SK-N-SH (cell line): ENCODE measurements around the gene KCTD14. TPM values are rescaled to one million over a fixed set of nuclear protein-coding genes. Genes with fewer than 3 reads are reported as not detected.

ENCODE experiments used
- CTCF ChIA-PET: fragments of 300-600, 350-600 bp; formaldehyde crosslinking; extraction: SDS; loops from one replicate; lab custom pipeline; 2021; lab: Yijun Ruan, JAX
- POLR2A ChIA-PET: fragments of 350-600 bp; sonication (Branson Sonifier 250); formaldehyde crosslinking; extraction: SDS; loops from one replicate; lab custom pipeline; 2020; ENCODE audit warnings: antibody characterized with exemption, inconsistent platforms; lab: Yijun Ruan, JAX
- DNase-seq: peaks from one replicate; pipeline ENCODE4 v3.0.0; 2012
- H2AFZ ChIP-seq: fragments of 200-600 bp; sonication (generic); 2 replicates; pipeline ENCODE4 v1.8.1; 2016; ENCODE audit warnings: antibody characterized with exemption, mild to moderate bottlenecking, low read depth
- H3F3A ChIP-seq: fragments of 200-600 bp; sonication (generic); replicated peaks from 2 replicates; pipeline ENCODE3; 2016; ENCODE audit warnings: antibody characterized with exemption, mild to moderate bottlenecking; ENCODE audit not compliant: insufficient read depth
- H3K27ac ChIP-seq, 2 experiments: fragments of 200-500 bp in 1 of 2; fragments of 200-600 bp in 1 of 2; sonication (Bioruptor generic) in 1 of 2; sonication (generic), shearing (Covaris generic) in 1 of 2; 2 replicates each; pipeline versions ENCODE4 v1.5.1 to v1.6.1; 2014 to 2016; ENCODE audit warnings: low read depth in 2 of 2, inconsistent platforms in 1 of 2, low read length in 1 of 2, mild to moderate bottlenecking in 1 of 2, mixed read lengths in 1 of 2
- H3K27me3 ChIP-seq: fragments of 200-600 bp; sonication (generic), shearing (Covaris generic); 2 replicates; pipeline ENCODE4 v1.6.1; 2016; ENCODE audit warnings: mixed run types; ENCODE audit not compliant: insufficient read depth
- H3K36me3 ChIP-seq, 2 experiments: fragments of 200-500 bp in 1 of 2; fragments of 200-600 bp in 1 of 2; sonication (Bioruptor generic) in 1 of 2; sonication (generic) in 1 of 2; replicated peaks in 1 of 2; 2 replicates each; pipeline versions ENCODE3 to v1.5.1; 2014 to 2016; ENCODE audit warnings: low read length in 1 of 2, mild to moderate bottlenecking in 1 of 2; ENCODE audit not compliant: insufficient read depth in 2 of 2, control insufficient read depth in 1 of 2
- H3K4me1 ChIP-seq, 2 experiments: fragments of 200-500 bp in 1 of 2; fragments of 200-600 bp in 1 of 2; sonication (Bioruptor generic) in 1 of 2; sonication (generic), shearing (Covaris generic) in 1 of 2; 2 replicates each; pipeline versions ENCODE4 v1.5.1 to v1.6.1; 2014 to 2016; ENCODE audit warnings: low read depth in 1 of 2, low read length in 1 of 2, mixed run types in 1 of 2; ENCODE audit not compliant: insufficient read depth in 2 of 2, control insufficient read depth in 1 of 2
- H3K4me2 ChIP-seq: fragments of 200-600 bp; sonication (generic), shearing (Covaris generic); 2 replicates; pipeline ENCODE4 v1.6.1; 2017; ENCODE audit warnings: mixed run types
- H3K4me3 ChIP-seq, 2 experiments: fragments of 200-500 bp in 1 of 2; fragments of 200-600 bp in 1 of 2; sonication (Bioruptor generic) in 1 of 2; sonication (generic), shearing (Covaris generic) in 1 of 2; 2 replicates each; pipeline versions ENCODE4 v1.5.1 to v1.8.1; 2014 to 2016; ENCODE audit warnings: low read depth in 2 of 2, inconsistent platforms in 1 of 2, low read length in 1 of 2, mild to moderate bottlenecking in 1 of 2, mixed read lengths in 1 of 2, moderate library complexity in 1 of 2
- H3K79me2 ChIP-seq: fragments of 200-600 bp; sonication (generic); 2 replicates; pipeline ENCODE4 v1.8.1; 2017; ENCODE audit warnings: mild to moderate bottlenecking; ENCODE audit not compliant: insufficient read depth
- H3K9ac ChIP-seq: fragments of 200-600 bp; sonication (generic); 2 replicates; pipeline ENCODE4 v1.6.1; 2017; ENCODE audit warnings: mixed run types
- H3K9me2 ChIP-seq: fragments of 200-600 bp; sonication (generic); 2 replicates; pipeline ENCODE4 v1.6.1; 2017; ENCODE audit warnings: mixed run types
- H3K9me3 ChIP-seq: fragments of 200-600 bp; sonication (generic); 2 replicates; pipeline ENCODE4 v1.6.1; 2017; ENCODE audit warnings: mixed run types, mild to moderate bottlenecking, moderate library complexity
- H4K20me1 ChIP-seq: fragments of 200-600 bp; sonication (generic); 2 replicates; pipeline ENCODE4 v1.6.1; 2017; ENCODE audit warnings: mild to moderate bottlenecking, mixed run types; ENCODE audit not compliant: insufficient read depth
- EP300 ChIP-seq, 2 experiments: IDR thresholded peaks; 2 replicates each; pipeline versions ENCODE4 v1.4.0 to v1.6.1; 2012; ENCODE audit warnings: borderline replicate concordance in 1 of 2, low read depth in 1 of 2, low read length in 1 of 2
- FOSL2 ChIP-seq: IDR thresholded peaks from 2 replicates; pipeline ENCODE4 v1.4.0; 2012; ENCODE audit warnings: low read depth, mild to moderate bottlenecking, moderate library complexity, borderline replicate concordance
- FOXJ3 ChIP-seq: sonication (generic); formaldehyde crosslinking; IDR thresholded peaks from 2 replicates; pipeline ENCODE4 v1.5.1; 2020; ENCODE audit warnings: mild to moderate bottlenecking, missing genetic modification reagents
- GATA2 ChIP-seq: sonication (generic); formaldehyde crosslinking; IDR thresholded peaks from 2 replicates; pipeline ENCODE4 v1.5.0; 2020; ENCODE audit warnings: mild to moderate bottlenecking, missing genetic modification reagents
- JUND ChIP-seq: IDR thresholded peaks from 2 replicates; pipeline ENCODE4 v1.4.0; 2012
- MAX ChIP-seq: IDR thresholded peaks from 2 replicates; pipeline ENCODE4 v1.4.0; 2012; ENCODE audit warnings: low read depth
- MEF2A ChIP-seq: IDR thresholded peaks from 2 replicates; pipeline ENCODE4 v1.4.0; 2012; ENCODE audit warnings: low read depth, borderline replicate concordance
- NFIC ChIP-seq: IDR thresholded peaks from 2 replicates; pipeline ENCODE4 v1.4.0; 2012; ENCODE audit warnings: borderline replicate concordance
- NRF1 ChIP-seq: IDR thresholded peaks from 2 replicates; pipeline ENCODE4 v1.6.1; 2012; ENCODE audit warnings: low read depth, mild to moderate bottlenecking, low read length
- REST ChIP-seq: IDR thresholded peaks from 2 replicates; pipeline ENCODE4 v1.6.1; 2012; ENCODE audit warnings: mild to moderate bottlenecking, low read depth, low read length, moderate library complexity
- TCF12 ChIP-seq: IDR thresholded peaks from 2 replicates; pipeline ENCODE4 v1.4.0; 2012
- ZBTB33 ChIP-seq: IDR thresholded peaks from 2 replicates; pipeline ENCODE4 v1.4.0; 2012; ENCODE audit warnings: low read depth, borderline replicate concordance
- WGBS: methylation state at CpG from one replicate; pipeline ENCODE4 v1.1.6; 2017; ENCODE audit warnings: low lambda C conversion rate; 5-methylcytosine and 5-hydroxymethylcytosine counted together
- polyA plus RNA-seq, 3 experiments: library from polyadenylated mRNA; depleted of rRNA; stranded (reverse); fragments of >200 nt; gene quantifications; 2 replicates each; pipeline ENCODE4 v1.2.3, GENCODE V29; 2012

The KCTD14 gene
- polyA plus RNA-seq, 1 of the 3 experiments (the other 2 are of a cell fraction), result 0.25 TPM

- peaks cover 0 to 14% of the 10 kb centered on the region in 2 experiments for H3K36me3 ChIP-seq
- H3K9me2 ChIP-seq, result no peaks in the 10 kb centered on the region
- no peak overlapping the region for H2AFZ ChIP-seq
- no peak for DNase-seq
- H3K27me3 ChIP-seq, result no peaks in the 10 kb centered on the region
- no peak overlapping the region for H3K4me2 ChIP-seq
- no peaks in the 10 kb centered on the region for H3K9me3 ChIP-seq
- 96% methylated on average over 2 of the region's 2 CpGs for WGBS
- no peak overlapping the region for H3K4me3 ChIP-seq
- no peak overlapping the region for H3K9ac ChIP-seq
- no peaks in the 10 kb centered on the region for H3K79me2 ChIP-seq
- TF ChIP-seq MEF2A, result no peak
- TF ChIP-seq ZBTB33, result no peak
- TF ChIP-seq TCF12, result no peak
- TF ChIP-seq JUND, result no peak
- no peak for TF ChIP-seq GATA2 (CRISPR knock-in tag)
- TF ChIP-seq EP300 (IDR thresholded peaks at IDR 0.05; ENCODE audit: borderline replicate concordance in 1 of 2, low read depth in 1 of 2, low read length in 1 of 2), result no peak
- no peak for TF ChIP-seq NFIC
- TF ChIP-seq MAX, result no peak
- TF ChIP-seq REST, result no peak
- no peaks in the 10 kb centered on the region for H3K4me1 ChIP-seq
- H3K27ac ChIP-seq, result no peak overlapping the region
- H4K20me1 ChIP-seq, result no peaks in the 10 kb centered on the region
- H3F3A ChIP-seq, result no peaks in the 10 kb centered on the region
- ChIA-PET CTCF (no interaction called here), POLR2A (no interaction called here)
These were observed 56.0 kb downstream of the KCTD14 start for GRCh38 chr11:77967121-77967520.

GRCh38 chr11:77966338-77966737 is 56.7 kb downstream of the KCTD14 start:
- no peaks in the 10 kb centered on the region for H3K79me2 ChIP-seq

More at GRCh38 chr11:77966338-77966737, 56.7 kb downstream of the KCTD14 start:
- Histone ChIP-seq H3K27me3 (no peaks in the 10 kb centered on the region), H3K4me2 (no peak overlapping the region), H3F3A (no peaks in the 10 kb centered on the region), H3K27ac (no peak overlapping the region), H3K4me3 (no peak overlapping the region), H3K36me3 (peaks cover 0 to 14% of the 10 kb centered on the region in 2 experiments), H3K4me1 (no peaks in the 10 kb centered on the region), H3K9me2 (no peaks in the 10 kb centered on the region), H4K20me1 (no peaks in the 10 kb centered on the region), H2AFZ (no peak overlapping the region), H3K9me3 (no peaks in the 10 kb centered on the region), H3K9ac (no peak overlapping the region)
- ChIA-PET POLR2A (no interaction called here), CTCF (no interaction called here)
- TF ChIP-seq FOSL2, result no peak
- TF ChIP-seq FOXJ3 (CRISPR knock-in tag), result no peak
- TF ChIP-seq REST, result no peak
- no peak for TF ChIP-seq NRF1
- DNase-seq, result no peak
- WGBS, result 93% methylated on average over 2 of the region's 2 CpGs
